OCI-LY7 (cell line): ENCODE results near the gene DPEP2.
"Not testable (repeated sequence)": the region's sequence is repeated elsewhere in the genome, so short reads cannot be mapped to it uniquely, and the experiment has no call there.

Source experiments
- CTCF ChIP-seq: fragments of 200-600 bp; sonication (generic); conservative IDR thresholded peaks from 2 replicates; pipeline ENCODE4 v1.5.1; 2014; ENCODE audit warnings: mild to moderate bottlenecking, antibody characterized with exemption, low read length, moderate library complexity, mixed read lengths
- EZH2phosphoT487 ChIP-seq: fragments of 200-600 bp; sonication (generic); IDR thresholded peaks from 2 replicates; pipeline ENCODE4 v1.6.1; 2018; ENCODE audit warnings: low read depth, borderline replicate concordance, mild to moderate bottlenecking, mixed run types, antibody characterized with exemption, low read length, moderate library complexity, mixed read lengths

DNA sequence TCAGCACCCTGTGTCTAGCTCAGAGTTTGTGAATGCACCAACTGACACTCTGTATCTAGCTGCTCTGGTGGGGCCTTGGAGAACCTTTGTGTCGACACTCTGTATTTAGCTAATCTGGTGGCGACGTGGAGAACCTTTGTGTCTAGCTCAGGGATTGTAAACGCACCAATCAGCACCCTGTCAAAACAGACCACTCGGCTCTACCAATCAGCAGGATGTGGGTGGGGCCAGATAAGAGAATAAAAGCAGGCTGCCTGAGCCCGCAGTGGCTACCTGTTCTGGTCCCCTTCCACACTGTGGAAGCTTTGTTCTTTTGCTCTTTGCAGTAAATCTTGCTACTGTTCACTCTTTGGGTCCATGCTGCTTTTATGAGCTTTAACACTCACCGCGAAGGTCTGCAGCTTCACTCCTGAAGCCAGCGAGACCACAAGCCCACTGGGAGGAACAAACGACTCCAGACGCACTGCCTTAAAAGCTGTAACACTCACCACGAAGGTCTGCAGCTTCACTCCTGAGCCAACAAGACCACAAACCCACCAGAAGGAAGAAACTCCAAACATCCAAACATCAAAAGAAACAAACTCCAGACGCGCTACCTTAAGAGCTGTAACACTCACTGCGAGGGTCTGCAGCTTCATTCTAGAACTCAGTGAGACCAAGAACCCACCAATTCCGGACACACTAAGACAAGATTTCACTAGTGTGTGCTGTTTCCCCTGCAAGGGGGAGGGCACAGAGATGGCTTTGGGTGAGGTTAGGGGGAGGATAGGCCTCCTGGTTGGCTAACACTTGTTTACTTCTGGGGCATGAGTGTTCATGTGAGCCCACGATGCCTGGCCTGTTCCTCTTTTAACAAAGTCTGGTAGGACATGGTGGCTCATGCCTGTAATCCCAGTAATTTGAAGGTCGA lies at the start of gene DPEP2:
- not testable (repeated sequence) for TF ChIP-seq CTCF, EZH2phosphoT487
